Cortex of kidney (tissue), 1 donor: ENCODE data around the gene GNAI1.

Source experiments
- DNase-seq: peaks from one replicate; lab custom pipeline; 2025; lab: John Stamatoyannopoulos, UW

GNAI1 gene

DNA sequence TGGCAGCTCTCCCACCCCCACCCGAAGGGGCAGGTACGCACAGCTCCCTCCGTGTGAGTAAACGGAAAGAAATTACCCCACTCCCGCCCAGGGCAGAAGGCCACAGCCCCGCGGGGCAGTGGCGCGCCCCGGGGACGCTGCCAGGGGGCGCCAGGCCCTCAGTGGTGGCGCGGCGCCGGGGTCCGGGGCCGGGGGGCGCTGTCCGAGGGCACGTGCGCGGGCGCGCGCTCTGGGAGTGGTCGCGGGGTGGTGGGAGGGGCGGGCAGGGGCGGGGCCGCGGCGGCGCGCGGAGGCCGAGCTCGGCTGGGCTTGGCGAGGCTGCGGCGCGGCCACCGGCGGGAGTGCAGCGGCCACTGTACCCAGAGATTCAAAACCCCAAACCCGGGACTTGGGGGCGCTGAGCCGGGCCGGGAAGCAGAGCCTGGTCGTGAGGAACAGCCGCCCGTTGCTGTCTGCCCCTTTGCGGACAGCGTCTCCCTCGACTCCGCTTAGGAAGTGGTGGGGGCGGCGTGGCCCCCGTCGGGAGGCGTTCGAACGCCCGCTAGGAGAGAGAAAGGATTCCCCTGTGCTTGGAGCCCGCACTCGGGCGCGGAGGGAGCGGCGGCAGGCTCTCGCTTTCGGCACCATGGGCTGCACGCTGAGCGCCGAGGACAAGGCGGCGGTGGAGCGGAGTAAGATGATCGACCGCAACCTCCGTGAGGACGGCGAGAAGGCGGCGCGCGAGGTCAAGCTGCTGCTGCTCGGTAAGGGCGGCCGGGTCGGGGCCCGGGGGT is at the start of gene GNAI1:
Gene GNAI1 (plus strand): TSS at position 296 of the 773 bp plus-strand sequence. CDS start 330 bp downstream, at position 626.
- DNase-seq, result no peak

DNA sequence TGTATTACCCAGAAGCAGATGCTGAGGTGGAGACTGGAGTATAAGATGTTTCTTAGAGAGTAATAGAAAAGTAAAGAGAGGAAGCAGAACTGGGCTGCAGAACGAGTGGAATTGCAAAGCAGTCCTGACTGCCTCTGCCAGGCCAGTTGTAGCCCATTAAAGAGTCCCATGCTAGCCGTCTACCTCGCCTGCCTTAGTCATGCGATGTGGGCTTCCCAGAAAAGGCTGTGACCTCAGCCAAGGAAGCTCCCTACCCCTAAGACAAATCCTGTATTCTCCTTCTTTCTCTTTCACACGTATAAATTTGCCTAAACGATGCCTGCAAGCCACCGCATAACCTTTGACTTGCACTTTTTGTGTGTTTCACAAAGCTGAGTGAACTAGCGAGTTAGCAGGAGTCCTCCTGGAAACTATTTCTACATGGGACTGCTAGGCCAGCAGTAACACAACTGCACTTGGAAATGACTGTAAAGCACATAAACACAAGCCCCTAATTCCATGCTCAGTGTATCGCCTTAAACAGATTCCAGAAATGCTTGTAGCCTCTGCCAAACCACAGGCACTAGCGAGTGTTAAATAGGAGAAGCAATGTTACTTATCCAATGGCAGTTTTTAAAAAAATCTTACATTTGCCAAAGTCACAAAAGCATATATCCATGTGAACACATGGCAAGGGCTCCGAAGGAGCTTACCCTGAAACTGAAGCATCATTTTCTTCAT is 47.4 kb upstream of the GNAI1 start:
- DNase-seq, result no peak

DNA sequence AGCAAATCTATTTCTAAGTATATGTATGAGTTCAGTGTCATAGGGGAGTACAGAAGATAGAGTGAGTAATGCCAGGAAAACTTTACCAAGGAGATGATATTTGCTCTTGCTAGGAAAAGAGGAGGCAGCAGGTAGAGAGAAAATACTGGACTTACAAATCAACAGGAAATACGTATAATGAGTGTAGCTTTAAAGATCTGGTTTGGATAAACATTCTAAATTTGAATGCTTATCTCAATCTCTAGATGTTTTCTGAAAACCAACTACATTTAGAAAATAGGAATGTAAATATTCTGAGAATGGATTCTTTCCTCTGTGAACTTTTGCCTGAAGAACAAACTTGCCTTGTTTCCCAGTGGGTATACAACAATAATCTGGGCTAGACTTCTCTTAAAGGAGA is 46.9 kb upstream of the GNAI1 start:
- no peak for DNase-seq

DNA sequence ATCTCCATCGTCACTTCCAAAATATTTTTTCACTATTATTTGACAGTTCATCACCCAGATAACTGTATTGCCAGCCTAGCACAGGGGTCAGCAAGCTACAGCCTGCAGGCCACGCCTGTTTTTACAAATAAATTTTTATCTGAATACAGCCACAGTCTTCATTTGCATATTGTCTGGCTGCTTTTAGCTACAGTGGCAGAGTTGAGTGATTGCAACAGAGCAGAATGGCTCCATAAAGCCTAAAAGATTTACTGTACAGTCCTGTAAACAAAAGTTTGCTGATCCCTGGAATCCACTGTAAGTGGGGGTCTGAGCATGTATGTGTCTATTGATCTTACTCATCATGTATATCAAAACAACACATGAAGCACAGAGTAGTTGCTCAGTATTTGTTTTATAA is 45.9 kb upstream of the GNAI1 start:
- DNase-seq, result no peak

DNA sequence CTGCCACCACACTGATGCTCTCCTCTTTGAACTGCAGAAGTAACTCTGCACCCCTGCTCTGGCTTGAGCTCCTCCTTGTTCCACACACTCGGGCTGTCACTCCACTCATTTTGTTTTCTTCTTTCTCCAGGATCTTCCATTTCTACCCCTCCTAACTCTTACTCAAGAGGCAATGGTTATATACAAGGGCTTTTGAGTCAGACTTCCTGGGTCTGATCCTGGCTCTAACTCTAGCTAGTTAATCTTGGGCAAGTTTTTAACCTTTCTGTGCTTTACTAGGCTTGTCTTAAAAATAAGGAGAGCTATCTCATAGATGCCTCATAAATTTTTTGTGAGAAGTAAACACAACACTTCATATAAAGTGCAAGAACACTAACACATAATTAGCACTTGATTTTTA is 45.3 kb upstream of the GNAI1 start:
- no peak for DNase-seq

DNA sequence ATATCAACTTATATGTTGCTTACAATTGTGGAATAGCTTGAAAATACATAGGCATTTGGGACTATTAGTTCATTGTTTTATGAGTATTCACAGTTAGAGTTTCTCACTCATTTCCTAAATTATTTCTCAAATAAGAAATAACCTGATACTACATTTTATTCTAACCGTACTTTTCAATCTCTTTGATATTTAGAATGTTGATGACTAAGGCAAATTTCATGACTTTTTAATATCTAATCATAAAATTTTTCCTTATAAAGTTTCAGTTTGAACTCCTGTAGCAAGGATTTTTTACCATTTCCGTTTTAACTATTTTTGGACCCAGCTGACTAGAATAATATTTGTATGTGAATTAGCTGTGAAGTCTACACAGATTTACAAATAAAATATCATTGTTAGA is 41.3 kb upstream of the GNAI1 start:
- no peak for DNase-seq

DNA sequence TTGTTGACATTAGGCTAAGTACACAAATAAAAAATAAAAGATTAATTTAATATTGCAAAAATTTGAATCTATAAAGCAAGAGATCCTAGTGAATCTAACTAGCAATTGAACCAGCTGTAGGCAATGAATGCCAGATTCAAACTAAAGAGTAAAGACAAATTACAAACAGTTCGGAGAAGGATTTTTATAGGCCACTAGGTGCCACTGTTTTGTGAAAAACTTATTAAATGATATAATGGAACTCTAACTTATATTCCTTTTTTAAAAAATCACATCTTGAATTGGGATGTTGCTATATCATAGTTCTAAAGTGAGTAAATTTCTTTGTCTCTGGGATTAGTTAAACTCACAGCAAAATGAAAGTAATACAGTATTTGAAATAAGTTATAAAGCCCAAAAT is 39.1 kb upstream of the GNAI1 start:
- no peak for DNase-seq

DNA sequence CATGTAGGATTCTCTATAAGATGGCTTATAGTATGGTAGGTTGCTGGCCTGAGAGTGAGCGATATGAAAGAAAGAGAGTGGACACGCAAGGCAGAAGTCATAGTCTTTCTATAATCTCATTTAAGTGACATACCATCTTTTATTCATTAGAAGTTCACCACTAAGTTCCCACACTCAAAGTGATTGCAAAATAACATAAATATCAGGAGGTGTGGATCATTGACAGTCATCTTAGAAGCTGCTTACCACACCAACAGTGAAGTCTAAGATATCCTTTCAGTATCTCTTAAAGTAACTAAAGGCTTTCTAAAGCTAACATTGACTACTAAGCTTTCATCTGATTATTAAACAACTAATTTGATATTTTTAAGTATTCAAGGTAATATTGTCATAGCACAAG is 36.9 kb upstream of the GNAI1 start:
- no peak for DNase-seq

DNA sequence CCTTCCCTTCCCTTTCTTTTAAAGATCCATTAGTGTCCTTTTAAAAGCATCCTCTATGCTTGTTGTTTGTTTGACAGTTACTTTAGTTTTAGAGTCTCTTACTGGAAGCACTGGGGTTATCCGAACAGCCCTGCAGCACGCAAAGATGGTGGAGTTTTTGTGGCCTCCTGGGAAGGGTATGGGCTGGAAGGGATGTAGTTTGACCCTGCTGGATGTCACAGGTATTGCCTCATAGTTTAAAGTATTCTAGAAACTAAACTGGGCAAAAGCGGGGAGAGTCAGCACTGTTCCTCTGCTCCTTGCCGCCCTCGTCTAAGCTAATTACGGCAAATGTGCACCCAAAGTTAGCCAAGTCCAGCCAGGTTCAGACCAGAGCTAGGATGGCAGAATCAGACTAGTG is 35.8 kb upstream of the GNAI1 start:
- no peak for DNase-seq

DNA sequence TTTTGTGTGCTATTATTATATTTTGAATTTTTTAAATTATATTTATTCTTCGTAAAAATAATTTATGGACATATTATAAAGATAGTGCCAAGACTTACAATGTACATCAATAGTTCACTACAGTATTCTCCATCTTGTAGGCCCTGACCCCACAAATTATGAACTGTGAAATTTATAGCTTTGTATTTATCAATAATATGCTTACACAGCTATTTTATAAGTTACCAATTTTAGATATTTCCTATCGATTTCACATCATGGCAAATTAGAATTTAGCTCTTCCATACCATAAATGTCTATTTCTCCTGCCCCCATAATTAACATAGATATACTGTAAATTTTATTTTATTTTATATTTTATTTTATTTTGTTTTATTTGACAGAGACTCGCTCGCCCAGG is 34.4 kb upstream of the GNAI1 start:
- DNase-seq, result no peak

DNA sequence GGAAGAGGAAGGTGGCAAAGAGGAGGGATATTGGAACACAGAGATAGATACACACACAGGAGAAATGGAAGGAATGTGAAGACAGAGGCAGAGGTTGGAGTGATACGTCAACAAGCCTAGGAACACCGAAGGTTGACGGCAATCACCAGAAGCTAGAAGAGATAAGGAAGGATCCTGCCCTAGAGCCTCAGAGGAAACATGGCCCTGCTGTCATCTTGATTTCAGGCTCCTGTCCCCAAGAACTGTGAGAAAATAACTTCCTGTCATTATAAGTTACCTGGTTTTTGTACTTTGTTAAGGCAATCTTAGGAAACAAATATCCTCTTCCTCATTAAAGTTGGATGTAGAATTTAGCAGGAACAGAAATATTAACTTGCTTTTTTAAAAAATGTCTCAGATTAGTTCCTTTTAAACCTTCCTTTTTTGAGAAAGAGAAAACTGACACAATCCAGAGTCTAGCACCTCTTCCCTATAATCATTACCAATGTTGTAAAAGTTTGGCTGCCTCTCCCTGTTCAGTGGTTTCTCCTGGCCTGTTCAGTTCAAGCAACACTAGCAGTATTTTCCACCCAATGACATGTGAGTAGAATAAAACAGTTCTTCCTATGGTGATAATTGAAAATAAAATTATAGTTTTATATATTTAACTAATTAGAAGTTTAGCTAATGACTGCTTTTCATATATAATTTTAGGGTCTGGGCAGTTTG is 28.8 kb upstream of the GNAI1 start:
- no peak for DNase-seq

DNA sequence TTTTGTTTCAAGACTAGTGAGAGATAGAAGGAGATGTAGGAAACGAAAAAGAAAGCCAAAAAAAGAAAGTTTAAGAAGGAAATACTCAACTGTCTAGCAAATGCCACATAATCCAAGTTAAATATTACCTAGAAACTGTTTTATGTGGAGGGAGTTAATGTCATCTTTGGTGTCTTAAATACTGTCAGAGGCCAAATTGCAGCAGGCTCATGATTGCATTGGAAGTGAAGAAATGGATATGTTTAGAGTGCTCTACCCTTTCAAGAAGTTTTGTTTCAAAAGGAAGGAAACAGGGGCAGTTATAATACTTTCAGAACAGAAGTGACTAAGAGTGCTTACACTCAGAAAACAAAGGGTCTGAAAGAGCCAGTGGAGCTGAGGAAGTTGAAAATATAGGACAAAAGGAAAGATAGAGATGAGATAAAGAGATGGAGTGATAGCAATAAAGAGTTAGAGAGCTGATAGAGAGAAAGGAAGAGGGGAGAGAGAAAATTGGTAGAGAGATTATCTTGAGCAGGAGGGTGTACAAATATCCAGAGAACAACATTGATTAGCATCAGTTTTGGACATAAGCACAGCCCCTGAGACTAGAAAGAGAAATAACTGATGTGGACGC is 28.0 kb upstream of the GNAI1 start:
- DNase-seq, result no peak

DNA sequence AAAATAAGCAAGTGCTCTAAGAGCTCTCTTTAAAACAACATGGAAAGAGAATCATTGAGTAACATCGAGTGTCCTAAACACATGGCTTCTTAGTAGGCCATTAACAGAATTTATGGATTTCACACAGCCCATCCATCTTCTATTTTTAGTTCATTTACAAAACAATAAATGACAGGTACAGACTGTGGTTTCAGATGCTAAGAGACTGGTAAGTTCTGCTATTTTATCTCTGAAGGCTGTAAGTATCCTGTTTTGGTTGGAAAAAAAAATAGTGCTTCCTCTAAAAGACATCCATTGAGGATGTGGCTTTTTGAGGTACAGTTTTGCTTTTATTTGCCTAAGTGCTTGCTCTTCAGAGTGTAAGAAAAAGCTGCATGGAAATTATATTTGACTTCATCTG is 27.4 kb upstream of the GNAI1 start:
- no peak for DNase-seq

DNA sequence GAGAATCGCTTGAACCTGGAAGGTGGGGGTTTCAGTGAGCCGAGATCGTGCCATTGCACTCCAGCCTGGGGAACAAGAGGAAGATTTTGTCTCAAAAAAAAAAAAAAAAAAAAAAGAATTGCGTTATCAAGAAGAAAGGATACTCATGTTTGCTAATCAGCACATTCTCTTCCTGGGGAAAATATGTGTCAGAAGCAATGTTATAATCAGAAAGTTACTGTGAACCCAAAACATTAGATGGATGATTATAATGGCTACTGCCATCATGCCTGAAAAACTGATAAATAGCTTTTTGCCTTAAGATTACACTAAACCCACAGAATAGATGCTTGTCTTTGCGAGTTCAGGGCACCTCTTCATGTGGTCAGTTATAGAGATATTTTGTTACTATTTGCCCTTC is 24.3 kb upstream of the GNAI1 start:
- DNase-seq, result no peak

DNA sequence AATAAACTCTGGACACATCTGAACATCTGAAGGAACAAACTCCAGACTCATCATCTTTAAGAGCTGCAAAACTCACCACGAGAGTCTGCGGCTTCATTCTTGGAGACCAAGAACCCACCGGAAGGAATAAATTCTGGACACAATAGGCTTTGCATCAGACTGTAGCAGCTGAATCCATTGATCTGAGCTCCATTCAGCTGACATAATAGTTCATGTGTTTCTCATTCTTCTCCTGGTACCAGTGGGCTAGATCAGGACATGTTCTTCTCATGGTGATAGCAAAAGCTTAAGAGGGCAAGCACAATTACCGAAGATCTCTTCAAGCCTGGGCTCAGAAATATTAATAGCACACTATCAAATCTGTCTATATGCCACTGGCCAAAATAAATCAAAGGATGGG is 20.5 kb upstream of the GNAI1 start:
- no peak for DNase-seq

DNA sequence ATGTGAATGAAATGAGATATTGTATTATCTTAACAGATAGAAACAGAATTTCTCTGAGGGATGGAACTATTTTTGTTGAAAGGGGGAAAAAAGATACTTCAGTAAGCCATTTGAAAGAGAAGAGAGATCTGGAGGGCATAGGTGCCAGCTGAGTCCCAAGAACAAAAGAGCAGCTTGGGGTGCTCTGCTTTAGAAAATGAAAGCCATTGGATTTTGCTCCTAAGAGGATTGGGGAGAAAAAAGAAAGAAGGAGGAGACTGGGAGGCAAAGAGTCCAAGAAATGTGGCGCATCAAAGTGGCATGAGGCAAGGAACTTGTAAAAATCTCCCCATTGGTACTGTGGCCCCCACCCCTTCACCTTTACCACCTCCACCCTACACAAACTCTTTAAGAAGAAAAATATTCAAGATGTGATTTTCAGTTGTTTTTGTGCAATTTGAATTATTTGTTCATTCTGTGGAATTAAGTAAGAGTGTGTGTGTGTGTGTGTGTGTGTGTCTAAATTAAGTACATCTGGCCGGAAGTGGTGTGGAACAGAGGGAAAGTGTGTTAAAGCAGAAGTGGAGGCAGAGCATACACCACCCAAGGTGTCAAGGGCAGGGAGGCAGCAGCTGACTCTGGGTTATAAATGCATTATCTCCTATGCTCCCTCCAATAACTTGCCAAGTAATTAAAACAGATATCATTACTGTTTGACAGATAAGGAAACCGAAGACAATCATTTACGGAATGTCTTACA is 9.9 kb upstream of the GNAI1 start:
- no peak for DNase-seq

DNA sequence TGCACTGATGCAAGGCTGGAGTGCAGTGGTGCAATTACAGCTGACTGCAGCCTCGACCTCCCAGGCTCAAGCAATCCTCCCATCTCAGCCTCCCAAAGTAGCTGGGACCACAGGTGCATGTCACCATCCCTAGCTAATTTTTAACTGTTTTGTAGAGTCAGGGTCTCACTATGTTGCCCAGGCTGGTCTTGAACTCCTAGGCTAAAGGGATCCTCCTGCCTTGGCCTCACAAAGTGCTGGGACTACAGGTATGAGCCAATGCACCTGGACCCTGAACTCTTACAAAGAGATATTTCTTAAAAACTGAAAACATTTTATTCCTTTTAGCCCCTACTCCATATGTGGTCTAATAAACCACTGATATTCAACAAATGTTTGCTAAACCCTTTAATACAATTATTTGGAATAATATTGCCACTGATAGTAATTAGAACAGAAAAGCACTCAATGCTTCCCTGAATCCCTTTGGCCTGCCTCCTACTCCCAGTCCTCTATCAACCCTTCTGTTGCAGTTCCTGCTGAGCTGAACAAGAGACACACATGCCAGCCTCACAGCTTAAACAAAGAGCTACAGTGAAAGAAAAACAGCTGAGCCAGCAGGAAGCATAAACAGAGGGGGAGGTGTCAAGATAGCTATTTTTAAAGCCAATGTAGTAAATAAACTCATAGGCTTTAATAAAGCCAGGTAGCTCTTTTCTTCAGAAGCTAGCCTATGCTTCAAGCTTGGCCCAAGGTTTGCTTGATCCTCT is 7.0 kb upstream of the GNAI1 start:
- DNase-seq, result no peak

DNA sequence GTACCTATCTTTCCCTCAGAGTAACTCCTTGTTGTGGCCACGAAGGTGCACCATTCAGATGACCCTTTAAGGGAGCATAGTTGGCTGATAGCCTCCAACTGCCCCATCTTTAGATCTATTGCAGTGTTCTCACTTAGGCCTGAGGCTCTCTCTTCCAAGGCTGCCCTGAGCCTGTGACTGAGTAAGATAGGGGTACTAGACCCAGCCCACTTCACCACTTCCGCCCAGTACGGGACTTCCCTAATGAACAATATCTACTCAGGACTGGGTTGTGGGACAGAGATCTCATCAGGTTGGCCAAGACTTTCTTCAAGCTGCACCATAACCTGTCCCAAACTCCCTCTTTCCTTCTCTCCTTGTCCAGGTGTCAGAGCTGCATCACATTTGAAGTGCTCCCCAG is 5.7 kb upstream of the GNAI1 start:
- no peak for DNase-seq

DNA sequence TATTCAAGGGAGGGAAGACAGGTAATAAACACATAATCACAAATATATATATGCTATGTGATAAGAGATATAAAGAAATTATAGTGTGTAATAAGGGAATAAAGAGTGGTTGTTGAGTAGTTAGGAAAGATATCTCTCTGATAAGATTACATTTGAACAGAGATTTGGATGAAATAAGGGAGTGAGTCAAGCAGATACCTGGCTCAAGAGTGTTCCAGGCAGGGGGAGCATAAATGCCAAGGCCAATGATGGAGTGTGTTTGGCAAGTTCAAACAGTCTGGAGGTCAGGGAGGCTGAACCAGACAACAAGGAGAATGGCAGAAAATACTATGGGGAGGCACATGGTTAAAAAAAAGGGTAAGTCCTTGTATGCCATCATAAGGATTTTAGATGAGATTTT is 4.8 kb upstream of the GNAI1 start:
- no peak for DNase-seq

DNA sequence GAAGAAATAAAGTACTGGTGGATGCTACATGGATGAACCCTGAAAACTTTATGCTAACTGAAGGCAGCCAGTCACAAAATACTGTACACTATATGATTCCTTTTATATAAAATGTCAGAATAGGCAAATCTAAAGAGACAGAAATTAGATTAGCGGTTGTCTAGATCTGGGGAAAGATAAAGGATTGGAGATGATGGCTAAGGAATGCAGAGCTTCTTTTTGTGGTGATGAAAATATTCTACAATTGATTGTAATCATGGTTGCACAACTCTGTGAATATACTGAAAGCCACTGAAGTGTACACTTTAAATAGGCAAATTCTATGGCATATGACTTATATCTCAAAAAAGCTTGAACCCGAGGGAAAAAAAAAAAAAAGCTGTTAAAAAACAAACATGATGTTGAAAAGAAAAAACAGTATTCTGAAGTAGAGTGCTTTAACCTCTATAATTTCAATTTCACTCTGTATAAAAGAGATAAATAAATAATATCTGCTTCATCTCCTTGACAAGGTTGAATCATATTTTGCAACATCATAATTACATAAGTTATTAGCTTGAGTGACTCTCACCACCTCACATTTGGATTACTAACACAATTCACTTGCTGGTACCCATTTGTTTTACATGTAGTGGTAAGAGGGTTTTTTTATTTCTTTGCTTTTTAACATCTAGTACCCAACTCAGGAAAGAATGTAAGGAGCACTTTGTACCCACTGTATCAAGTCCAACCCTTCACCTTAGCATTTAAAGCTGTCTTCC is 2.8 kb upstream of the GNAI1 start:
- DNase-seq, result no peak
